Fibroblast of skin of right biceps (primary cell): ENCODE data around the gene CPEB4.

ENCODE experiments used
- DNase-seq: peaks from one replicate; pipeline ENCODE4 v3.0.0-alpha.2; 2013

CPEB4 gene

DNA sequence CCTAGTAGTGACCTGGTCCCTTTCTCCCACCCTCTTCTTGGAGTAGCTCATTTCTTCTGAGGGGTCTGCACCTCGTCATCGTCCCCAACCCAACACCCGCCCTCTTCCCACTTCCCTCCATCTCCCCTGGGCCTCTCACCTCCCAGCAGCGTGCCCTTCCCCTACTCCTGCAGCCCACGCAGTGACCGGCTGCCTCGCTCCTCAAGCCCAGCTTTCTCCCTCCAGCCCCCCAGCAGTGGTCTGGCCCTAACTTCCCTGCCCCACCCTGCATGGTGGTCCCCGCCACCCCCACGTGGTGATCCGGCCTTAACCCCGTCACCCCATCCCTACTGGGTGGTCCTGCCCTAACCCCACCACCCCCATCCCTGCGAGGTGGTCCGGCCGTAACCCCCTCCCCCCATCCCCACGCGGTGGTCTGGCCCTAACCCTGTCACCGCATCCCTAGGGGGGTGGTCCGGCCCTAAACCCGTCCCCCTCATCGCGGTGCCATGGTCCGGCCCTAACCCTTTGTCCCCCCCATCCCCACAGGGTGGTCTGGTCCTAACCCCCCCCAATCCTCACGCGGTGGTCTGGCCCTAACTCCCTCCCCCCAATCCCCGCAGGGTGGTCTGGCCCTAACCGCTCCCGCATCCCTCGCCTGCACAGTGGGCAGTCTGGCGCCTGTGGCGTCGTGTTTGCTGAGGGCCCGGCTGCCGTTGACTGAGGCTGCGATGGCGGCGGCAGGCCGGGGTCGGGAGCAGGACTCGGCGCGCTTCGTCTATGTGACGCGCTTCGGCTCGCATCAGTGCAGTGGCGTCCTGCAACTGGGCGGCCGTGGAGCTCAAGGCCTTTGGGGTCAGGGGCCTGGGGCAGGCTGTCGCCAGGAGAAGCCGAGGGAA is 100.6 kb downstream of the CPEB4 start, which contains the start of gene C5orf47:
TSS of gene C5orf47 (plus strand) at position 617 of the 878 bp plus-strand sequence. CDS start at position 711, 94 bp downstream.
- DNase-seq = no peak

DNA sequence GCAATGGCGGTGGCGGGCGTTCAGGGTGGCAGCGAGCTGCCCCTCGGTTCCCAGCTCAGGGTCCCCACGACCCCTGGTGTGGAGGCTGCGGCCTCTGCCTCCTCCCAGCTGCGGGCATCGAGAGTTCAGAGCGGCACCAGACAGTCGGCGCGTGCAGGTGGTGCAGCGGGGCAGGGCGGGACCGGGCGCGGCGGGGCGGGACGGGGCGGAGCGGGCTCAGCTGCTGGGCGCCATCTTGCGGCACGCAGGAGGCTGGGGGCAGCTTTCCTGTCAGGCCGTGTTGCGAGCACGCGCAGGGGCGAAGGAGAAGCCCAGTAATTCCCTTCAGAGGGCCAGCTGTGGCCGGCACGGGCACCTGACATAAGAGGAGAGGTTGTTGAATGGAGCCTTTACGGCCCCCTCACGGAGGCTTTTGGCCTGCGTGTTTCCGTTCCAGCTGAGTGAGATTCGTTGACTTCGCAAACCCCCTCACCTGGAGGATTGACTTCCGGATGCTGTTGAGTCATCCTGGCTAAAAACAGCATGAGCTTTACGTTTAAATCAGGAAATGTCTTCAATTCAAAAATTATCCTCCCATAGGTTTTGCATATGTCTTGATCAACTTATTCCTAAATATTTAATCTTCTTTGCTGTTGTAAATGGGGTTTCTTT is 101.4 kb downstream of the CPEB4 start:
- no peak for DNase-seq

DNA sequence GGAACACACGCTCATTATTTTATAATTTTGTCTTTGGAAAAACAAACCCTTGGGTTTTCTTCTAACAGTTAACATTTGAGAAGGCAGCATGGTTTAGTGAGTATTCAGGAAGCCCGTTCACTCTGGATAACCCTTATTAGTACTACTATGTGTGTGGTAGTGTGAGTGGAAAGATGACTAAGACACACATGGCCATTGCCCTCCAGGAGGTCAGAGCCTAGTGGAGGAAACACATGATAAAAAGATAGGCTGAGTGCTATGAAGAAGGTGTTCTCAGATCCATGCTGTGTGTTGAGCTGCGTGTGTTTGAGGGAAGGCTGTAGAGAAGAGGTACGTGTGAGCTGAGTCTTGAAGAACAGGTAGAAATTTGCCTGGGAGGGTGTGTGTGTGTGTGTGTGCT is 109.2 kb downstream of the CPEB4 start:
- DNase-seq = no peak

DNA sequence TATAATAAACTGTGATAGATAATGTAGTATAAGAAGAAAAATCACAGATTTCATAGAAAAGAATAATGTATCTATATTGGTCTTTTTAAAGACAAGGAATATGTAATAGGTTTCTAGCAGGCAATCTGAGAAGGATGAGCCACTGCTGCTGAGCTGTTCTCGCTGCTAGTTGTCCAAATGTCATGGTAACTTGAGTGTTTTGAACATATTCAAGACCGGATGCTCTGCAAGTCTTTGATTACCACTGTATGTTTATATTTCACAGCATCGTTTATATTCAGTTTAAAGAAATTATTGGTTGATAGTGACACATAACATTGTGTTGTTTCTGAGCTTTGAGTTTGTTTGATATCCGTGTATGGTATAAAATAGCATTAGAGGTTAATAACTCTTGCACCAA is 110.4 kb downstream of the CPEB4 start:
- DNase-seq = no peak

DNA sequence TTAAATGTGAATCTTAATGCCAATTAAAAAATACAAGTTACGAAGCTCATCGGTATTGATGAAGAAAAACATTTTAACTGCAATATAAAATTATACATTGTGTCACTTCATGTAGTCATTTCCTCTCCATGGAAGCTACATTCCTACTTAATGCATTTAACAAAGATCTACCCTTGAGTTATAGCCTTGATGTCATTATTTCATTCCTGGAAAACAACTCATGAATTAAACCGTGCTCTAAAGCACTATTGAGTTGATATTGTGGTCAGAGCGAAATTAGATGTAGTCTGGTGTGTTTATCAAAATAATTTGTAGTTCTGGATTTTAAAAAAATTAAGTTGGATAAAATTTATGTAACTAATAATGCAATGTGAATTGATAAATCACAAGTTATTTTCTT is 111.9 kb downstream of the CPEB4 start:
- DNase-seq = no peak

DNA sequence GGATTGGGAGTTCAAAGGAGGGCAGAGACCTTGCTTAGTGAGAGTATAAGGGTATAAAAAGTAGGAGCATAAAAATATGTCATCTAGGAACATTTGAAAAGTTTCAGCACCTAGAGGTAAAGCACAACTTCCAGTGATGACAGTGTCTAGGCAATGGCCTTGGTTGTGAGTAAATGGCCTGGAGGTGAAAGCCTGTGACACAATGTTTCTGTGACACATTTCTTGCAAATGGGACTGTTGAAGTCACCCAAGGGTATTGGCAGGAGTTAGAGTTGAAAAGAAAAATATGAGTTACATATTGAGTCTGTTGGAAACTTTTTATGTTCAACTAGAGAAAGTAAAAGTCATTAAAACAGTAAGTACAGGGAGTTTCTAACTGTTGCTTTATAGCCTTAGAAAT is 115.6 kb downstream of the CPEB4 start:
- DNase-seq = no peak

DNA sequence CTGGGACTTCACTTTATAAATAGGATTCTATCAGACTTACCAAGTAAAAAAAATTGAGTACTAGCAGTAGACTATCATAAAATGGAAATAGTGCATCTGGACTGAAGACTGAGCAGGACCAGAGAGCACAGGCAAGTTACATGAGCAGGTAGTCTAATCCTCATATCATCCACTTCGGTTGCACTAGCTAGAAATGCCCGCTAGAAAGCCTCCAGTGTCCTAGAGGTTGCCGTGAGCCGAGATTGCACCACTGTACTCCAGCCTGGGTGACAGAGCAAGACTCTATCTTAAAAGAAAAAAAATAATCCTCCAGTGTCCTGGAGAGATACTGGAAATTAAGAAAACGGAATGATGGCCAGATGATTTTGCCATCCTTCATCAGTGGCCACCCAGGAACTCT is 120.8 kb downstream of the CPEB4 start:
- DNase-seq = no peak

GRCh38 chr5:174010365-174010764 is 122.2 kb downstream of the CPEB4 start:
- DNase-seq = no peak

GRCh38 chr5:174011441-174011840 is 123.3 kb downstream of the CPEB4 start:
- no peak for DNase-seq
